ENCODE results near the gene SAMD14.

The SAMD14 gene

DNA sequence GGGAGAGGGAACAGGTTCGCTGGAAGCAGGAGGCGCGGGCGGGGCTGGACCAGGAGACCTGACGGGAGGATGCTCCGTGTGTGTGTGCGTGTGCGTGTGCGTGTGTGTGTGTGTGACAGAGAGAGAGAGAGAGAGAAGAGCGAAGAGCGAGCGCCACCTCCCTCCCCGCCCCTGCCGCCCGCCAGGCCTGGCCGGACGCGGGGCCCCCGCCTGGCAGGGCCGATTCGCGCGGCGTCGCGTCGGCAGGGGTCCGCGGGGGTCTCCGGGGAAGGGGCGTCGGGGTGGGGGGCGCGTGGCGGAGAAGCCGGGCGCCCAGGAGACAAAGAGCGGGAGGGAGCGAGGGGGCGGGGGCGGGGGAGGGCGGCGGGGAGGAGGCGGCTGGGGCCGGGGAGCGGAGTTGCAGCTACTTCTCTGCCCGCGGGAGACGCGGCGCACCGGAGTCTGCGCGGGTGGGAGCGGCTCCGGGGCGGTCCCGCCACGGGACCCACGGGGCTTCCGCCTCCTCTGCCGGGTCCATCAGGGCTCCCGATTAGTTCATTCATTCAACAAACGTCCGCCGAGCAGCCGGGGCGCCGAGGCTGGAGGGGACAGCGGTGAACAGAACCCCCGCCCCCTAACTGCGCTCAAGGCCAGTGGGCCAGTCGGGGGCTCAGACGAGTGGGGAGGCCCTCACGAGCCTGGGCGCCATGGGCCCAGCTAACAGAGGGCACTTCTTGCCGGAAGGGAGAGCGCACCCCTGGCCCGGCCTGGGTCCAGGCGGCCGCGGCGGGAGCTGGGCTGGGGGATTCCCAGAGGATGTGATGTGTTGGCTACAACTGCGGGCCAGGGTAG, at the start of gene SAMD14:
Gene SAMD14, minus strand, starts transcription at position 433 of the 831 bp plus-strand sequence. CDS start 5,201 bp downstream, outside the sequence.
- no peak for DNase-seq (ENCODE audit: low spot score)

DNA sequence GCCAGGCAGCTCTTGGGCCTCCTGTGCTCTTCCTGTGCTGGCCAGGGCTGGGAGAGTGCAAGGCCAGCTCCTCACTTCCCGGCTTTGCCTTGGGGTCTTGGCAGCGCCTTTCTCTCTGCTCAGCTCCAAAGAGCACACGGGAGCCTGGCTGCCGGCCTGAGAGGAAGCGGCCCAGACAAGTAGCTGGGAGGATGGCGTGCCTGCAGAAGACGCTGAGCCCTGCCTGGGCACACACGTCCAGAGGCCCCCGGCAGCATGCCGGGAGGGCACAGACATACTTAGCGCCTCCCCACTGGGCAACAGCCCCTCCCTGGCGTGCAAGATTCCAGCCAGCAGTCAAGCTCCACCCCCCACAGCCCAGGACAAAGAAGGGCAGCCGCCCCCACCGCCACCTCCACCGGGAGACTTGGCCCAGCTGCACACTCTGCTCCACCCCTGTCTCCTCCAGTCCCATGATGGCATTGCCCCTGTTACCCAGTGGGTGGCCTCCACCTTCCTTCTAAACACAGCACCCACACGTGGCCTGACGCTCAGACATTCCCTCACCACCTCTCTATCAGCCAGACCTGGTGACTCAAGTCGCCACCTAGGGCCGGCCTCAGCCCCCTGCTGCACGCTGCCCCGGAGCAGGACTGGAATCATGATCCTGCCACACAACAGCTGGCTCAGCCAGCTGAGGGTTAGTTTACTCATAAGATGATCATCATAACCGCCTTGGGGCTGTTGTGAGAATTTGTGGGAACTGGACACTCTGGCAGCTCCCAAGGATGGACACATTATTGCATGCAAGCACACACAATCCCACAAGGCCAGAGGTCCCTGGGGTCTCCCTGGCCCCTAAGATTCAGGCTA, 48.2 kb upstream of the SAMD14 start:
- peak; percentile 64 for DNase-seq (ENCODE audit: low spot score)

- DNase-seq (ENCODE audit: low spot score) = no peak
These were observed 47.5 kb upstream of the SAMD14 start for GRCh38 chr17:50177476-50177875.

GRCh38 chr17:50176559-50177357, 46.8 kb upstream of the SAMD14 start:
- no peak for DNase-seq (ENCODE audit: low spot score)

DNA sequence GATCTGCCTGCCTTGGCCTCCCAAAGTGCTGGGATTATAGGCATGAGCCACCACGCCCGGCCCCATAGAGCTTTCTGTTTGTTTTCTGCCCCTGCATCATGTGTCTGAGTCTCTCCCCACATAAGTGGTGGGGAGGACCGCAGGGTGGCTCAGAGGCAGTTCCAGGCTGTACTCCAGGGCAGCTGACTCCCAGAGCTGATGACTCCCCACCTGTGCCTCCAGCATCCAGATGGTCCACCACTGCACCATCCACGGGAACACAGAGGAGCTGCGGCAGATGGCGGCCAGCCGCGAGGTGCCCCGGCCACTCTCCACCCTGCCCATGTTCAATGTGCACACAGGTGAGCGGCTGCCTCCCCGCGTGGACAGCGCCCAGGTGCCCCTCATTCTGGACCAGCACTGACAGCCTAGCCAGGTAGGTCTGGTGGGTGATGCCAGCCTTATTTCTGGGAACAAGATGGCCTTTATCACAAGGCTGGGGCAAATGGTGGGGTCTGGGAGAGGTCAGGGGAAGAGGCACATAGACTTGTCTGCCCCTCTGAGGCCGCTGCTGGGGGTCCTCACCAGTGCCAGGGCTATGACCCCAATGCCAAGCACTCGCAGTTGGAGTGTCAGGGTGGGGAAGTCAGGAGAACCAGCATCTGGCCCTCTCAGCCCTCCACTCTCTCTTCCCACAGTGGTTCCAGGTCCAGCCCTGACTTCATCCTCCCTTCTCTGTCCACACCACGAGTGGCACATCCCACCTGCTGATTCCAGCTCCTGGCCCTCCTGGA, 45.3 kb upstream of the SAMD14 start:
- DNase-seq (ENCODE audit: low spot score) = no peak

- DNase-seq (ENCODE audit: low spot score) = no peak
These were observed 44.5 kb upstream of the SAMD14 start for GRCh38 chr17:50174444-50174843.

DNA sequence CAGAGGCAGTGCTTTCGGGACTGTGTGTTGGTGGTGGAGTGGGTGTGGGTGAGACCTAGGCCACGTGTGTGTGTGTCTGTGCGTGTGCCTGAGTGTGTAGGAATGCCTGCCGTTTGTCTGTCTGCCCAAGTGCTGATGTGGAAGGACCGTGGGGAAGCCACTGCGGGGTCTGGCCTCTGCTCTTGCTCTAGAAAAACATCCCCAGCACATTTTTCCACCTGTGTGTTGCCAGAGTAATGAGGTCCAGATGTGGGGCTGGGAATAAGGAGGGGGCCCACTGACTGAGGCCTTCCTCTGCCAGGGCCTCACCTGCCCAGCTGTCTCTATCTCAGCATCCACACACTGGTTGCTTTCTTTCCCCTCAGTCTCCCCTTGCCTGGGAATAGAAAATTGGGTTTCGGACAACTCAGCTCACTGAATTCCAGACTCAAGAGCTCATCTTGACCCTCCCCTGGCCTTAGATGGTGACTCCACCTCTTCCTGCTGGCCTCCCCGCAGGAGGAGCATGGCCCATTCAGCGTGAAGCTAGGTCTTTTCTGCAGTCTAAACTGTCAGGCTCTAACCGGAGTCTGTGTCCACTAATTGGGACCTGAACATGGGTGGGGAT, 43.5 kb upstream of the SAMD14 start:
- no peak for DNase-seq (ENCODE audit: low spot score)

DNA sequence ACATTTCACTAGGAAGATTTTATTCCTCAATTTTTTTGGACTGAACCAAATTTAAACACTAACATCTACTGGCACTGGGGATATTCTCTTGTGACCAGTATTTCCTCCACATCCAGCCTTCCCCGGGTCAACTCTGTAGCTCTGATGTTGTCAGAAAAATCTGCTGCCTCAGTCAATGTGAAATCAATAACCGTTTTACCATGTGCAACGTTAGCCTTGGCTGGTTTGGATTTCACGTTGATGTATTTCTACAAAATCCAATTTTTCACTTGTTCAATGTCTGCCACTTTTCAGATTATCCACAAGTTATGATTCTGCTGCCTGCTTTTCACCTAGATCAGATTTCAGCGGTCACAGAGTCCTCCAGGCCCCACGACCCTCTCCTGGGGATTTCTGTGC, 43.0 kb upstream of the SAMD14 start:
- no peak for DNase-seq (ENCODE audit: low spot score)

GRCh38 chr17:50172130-50172529, 42.2 kb upstream of the SAMD14 start:
- DNase-seq (ENCODE audit: low spot score) = no peak

DNA sequence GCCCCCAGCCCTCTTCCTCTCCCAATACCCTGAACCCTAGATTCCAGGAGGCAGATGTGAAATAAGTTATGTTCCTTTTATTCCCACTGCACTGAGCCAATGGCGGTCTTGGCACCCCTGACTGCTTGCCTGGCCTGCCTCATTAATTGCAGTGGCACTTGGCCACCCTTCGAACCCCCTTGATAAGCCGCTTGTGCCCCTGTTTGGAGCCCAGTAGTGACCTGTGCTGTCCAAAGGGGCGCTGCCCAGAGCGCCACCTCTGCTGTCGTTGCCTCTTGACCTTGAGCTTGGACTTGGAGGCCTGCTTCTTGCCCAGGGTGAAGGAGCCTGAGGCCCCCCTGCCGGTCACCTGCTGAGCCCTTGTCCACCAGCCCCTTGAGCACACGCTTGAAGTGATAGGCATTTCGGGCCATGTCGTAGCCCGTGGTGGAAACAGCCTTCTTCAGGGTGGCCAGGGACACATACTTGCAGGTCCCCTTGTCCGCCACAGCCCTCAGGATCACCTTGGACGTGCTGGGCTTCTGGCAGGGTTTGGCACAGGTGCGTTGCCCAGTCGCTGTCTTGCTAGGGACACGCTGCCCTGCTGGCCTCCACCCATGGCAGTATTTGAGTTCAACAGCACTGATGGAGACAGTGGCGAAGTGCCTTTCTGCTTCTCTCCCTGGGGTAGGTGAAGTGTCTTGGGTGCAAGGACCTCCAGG, 41.6 kb upstream of the SAMD14 start:
- no peak for DNase-seq (ENCODE audit: low spot score)

DNA sequence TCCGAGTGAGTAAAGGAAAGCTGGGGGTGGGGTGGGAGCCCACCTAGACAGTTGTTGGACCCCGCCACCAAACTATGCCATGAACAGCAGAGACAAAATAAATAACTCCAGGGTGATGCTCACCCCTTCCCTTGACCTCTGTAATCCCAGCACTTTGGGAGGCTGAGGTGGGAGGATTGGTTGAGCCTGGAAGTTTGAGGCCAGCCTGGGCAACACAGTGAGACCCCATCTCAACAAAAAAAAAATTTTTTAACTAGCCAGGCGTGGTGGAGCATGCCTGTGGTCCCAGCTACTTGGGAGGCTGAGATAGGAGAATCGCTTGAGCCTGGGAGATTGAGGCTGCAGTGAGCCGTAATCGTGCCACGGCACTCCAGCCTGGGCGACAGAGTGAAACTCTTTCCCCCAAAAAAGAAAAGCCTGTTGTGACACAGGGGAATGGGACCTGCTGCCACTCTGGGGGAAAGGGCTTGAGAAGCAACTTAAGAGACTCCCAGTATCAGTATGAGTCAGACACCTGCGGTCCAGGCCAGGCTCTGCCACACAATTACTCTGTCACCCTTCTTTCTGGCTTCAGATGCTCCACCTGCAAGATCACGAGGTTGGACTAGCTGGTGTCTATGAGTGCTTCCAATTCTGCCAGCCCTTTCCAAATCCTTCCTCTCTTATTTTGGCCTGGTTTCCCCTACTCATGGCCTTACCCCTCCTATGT, 40.9 kb upstream of the SAMD14 start:
- DNase-seq (ENCODE audit: low spot score) = no peak

DNA sequence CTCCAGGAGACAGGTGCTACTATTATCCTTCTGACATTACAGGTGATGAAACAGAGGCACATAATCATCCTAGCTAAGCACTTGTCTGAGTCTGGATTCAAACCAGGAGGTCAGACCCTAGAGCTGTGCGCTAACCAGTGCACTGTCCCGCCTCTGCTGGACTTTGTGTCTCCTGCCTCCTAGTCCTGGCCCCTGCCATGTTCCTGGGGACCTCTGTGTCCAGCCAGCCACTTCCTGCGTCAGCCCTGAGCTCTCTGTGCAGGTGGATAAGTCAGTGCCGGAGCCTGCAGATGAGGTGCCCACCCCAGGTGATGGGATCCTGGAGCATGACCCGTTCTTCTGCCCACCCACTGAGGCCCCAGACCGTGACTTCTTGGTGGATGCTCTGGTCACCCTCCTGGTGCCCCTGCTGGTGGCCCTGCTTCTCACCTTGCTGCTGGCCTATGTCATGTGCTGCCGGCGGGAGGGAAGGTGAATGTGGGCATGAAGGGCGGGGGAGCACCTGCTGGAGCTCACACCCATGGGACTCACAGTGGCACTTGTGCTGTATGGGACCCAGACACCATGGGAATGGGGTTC, 40.0 kb upstream of the SAMD14 start:
- no peak for DNase-seq (ENCODE audit: low spot score)

GRCh38 chr17:50169121-50169764, 39.3 kb upstream of the SAMD14 start:
- peak; percentile 25 for DNase-seq (ENCODE audit: low spot score)

DNA sequence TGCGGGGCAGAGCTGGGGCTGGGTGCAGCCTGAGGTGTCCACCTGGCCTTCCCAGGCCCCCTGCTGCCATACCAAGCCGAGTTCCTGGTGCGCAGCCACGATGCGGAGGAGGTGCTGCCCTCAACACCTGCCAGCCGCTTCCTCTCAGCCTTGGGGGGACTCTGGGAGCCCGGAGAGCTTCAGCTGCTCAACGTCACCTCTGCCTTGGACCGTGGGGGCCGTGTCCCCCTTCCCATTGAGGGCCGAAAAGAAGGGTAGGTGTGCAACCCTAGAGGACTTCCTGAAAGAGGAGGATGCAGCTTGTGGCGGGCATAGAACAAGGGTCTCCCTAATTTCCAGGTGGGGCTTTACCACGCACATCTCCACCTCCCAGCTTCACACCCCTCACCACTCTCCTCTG, 38.4 kb upstream of the SAMD14 start:
- no peak for DNase-seq (ENCODE audit: low spot score)

DNA sequence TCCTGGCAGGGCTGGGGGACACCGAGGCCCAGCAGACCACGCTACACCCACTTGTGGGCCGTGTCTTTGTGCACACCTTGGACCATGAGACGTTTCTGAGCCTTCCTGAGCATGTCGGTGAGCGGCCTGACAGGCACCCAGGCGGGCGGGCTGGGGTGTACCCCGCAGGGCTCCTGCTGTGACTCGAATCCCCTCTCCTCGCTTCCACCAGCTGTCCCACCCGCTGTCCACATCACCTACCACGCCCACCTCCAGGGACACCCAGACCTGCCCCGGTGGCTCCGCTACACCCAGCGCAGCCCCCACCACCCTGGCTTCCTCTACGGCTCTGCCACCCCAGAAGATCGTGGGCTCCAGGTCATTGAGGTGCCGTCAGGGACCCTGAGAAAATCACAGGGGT, 37.4 kb upstream of the SAMD14 start:
- DNase-seq (ENCODE audit: low spot score) = no peak

DNA sequence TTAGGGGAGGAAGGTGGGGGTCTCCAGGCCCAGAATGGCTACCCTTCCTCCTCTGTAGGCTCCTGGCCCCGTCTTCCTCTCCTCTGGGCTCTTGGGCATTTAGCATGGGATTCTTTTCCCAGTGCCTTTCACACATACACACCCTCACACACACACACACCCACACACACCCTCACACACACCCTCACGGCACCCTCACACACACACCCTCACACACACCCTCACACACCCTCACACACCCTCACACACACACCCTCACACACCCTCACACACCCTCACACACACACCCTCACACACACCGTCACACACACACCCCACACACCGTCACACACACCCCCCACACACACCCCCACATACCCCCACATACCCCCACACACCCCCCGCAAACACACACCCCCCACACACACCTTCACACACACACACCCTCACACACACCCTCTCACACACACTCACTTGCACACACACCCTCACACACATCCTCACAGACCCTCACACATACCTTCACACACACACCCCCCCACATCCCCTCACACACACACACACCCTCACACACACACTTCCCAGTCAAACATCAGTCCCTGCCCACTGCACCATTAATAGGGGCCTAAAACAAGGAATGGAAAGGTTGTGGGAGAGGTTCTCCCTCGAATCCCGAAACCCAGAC, 36.7 kb upstream of the SAMD14 start:
- no peak for DNase-seq (ENCODE audit: low spot score)

GRCh38 chr17:50165867-50166517, 36.0 kb upstream of the SAMD14 start, which contains the start of gene SGCA:
Gene SGCA (plus strand): TSS chr17:50166005. CDS start chr17:50166041, 36 bp downstream.
- DNase-seq (ENCODE audit: low spot score) = no peak

DNA sequence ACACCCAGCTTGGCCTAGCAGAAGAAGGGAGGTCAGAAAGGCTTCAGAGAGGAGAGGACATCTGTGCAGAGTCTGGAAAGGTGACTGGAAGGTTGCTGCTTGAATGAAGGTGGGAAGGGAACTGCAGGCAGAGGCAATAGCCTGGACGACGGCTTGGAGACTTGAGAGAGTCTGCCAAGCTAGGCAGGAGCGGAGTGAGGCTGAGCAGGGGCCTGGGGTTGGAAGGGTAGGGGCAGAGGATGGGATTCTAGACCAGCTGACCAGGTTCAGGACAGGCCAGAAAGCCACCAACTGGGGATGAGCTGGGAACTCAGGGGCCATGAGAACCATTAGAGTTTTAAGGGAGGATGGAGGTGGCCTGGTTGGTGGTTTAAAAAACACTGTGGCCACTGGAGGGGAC, 35.5 kb upstream of the SAMD14 start:
- no peak for DNase-seq (ENCODE audit: low spot score)

All from hematopoietic multipotent progenitor cell treated with erythropoietin and hydrocortisone succinate and interleukin-3 and kit ligand, for 15 days (in vitro differentiated cells).